Frontal cortex (tissue), 1 donor: ENCODE measurements around the gene TMEM60. TPM values are rescaled to one million over a fixed set of nuclear protein-coding genes. Genes with fewer than 3 reads are reported as not detected.

Experiments used
- total RNA-seq: library from RNA; depleted of rRNA; stranded (reverse); fragments of >200 nt; gene quantifications from one replicate; pipeline ENCODE4 v1.2.3, GENCODE V29; 2014

Gene TMEM60
- total RNA-seq, 1 donor from 2014 or later = 15.9 TPM

Other genes with a start within 250 kb of the TMEM60 start
- 92.9 TPM for gene RSBN1L, start 102.0 kb downstream of the TMEM60 start, total RNA-seq
- gene PHTF2, start 339 bp upstream of the TMEM60 start, total RNA-seq = 39.9 TPM